Neural cell (in vitro differentiated cells): ENCODE data around the gene ZFP36L2. TPM values are rescaled to one million over a fixed set of nuclear protein-coding genes. Genes with fewer than 3 reads are reported as not detected.

ENCODE experiments used
- H2AFZ ChIP-seq: fragments of 200-600, 300-800 bp; sonication (generic), shearing (Covaris generic); 2 replicates; pipeline ENCODE4 v1.6.0; 2014; ENCODE audit warnings: low read depth, mild to moderate bottlenecking, antibody characterized with exemption, low read length, moderate library complexity
- H3F3A ChIP-seq: fragments of 200-600 bp; shearing (Covaris generic); 2 replicates; pipeline ENCODE4 v1.6.1; 2016; ENCODE audit warnings: mild to moderate bottlenecking, moderate library complexity, mixed read lengths, antibody characterized with exemption, low read length; ENCODE audit not compliant: insufficient read depth, poor library complexity, severe bottlenecking
- H3K27ac ChIP-seq: fragments of 200-600, 300-800 bp; sonication (generic), shearing (Covaris generic); 2 replicates; pipeline ENCODE4 v1.5.1; 2014; ENCODE audit warnings: mild to moderate bottlenecking, low read length, moderate library complexity
- H3K27me3 ChIP-seq: fragments of 300-800, 200-600 bp; sonication (generic), shearing (Covaris generic); 2 replicates; pipeline ENCODE4 v1.6.0; 2014; ENCODE audit warnings: mild to moderate bottlenecking, low read depth, low read length, moderate library complexity; ENCODE audit not compliant: insufficient read depth
- H3K36me3 ChIP-seq: fragments of 300-800, 200-600 bp; sonication (generic), shearing (Covaris generic); 2 replicates; pipeline ENCODE4 v1.5.1; 2014; ENCODE audit warnings: mild to moderate bottlenecking, antibody characterized with exemption, low read length, moderate library complexity; ENCODE audit not compliant: insufficient read depth
- H3K4me2 ChIP-seq: fragments of 300-800, 200-600 bp; sonication (generic), shearing (Covaris generic); 2 replicates; pipeline ENCODE4 v1.6.0; 2014; ENCODE audit warnings: mild to moderate bottlenecking, low read length
- H3K4me3 ChIP-seq: fragments of 300-800, 200-600 bp; sonication (generic), shearing (Covaris generic); 2 replicates; pipeline ENCODE4 v1.5.1; 2014; ENCODE audit warnings: mild to moderate bottlenecking, low read length, moderate library complexity
- H3K79me2 ChIP-seq: fragments of 200-600 bp; shearing (Covaris generic); replicated peaks from 2 replicates; pipeline ENCODE4 v1.6.0; 2014; ENCODE audit warnings: mild to moderate bottlenecking, low read length, moderate library complexity; ENCODE audit not compliant: insufficient read depth
- H3K9ac ChIP-seq: fragments of 300-800, 200-600 bp; sonication (generic), shearing (Covaris generic); 2 replicates; pipeline ENCODE4 v1.6.1; 2016; ENCODE audit warnings: mild to moderate bottlenecking, low read length, mixed read lengths
- H3K9me2 ChIP-seq: fragments of 200-600 bp; shearing (Covaris generic); 2 replicates; pipeline ENCODE4 v1.6.1; 2016; ENCODE audit warnings: mild to moderate bottlenecking, low read length, mixed read lengths; ENCODE audit not compliant: insufficient read depth
- H3K9me3 ChIP-seq: fragments of 200-600, 300-800 bp; sonication (generic), shearing (Covaris generic); 2 replicates; pipeline ENCODE4 v1.6.1; 2016; ENCODE audit warnings: mild to moderate bottlenecking, mixed run types, low read length, moderate library complexity, mixed read lengths
- H4K20me1 ChIP-seq: fragments of 200-600 bp; shearing (Covaris generic); 2 replicates; pipeline ENCODE4 v1.6.1; 2016; ENCODE audit warnings: mild to moderate bottlenecking, mixed run types; ENCODE audit not compliant: insufficient read depth
- EP300 ChIP-seq: fragments of 450-650 bp; conservative IDR thresholded peaks from 2 replicates; pipeline ENCODE4 v1.6.1; 2014; ENCODE audit warnings: antibody characterized with exemption, mild to moderate bottlenecking, moderate library complexity; ENCODE audit not compliant: poor library complexity, severe bottlenecking
- EZH2 ChIP-seq: fragments of 200-600, 300-800 bp; shearing (Covaris generic), sonication (generic); IDR thresholded peaks from 2 replicates; pipeline ENCODE4 v1.6.1; 2014; ENCODE audit warnings: antibody characterized with exemption, low read length, borderline replicate concordance, mild to moderate bottlenecking; ENCODE audit not compliant: insufficient read depth, poor library complexity, severe bottlenecking
- MXI1 ChIP-seq: fragments of 450-650 bp; conservative IDR thresholded peaks from 2 replicates; pipeline ENCODE4 v1.6.1; 2014; ENCODE audit warnings: antibody characterized with exemption, mild to moderate bottlenecking; ENCODE audit not compliant: poor library complexity, severe bottlenecking
- POLR2AphosphoS5 ChIP-seq: IDR thresholded peaks from 2 replicates; pipeline ENCODE4 v1.6.1; 2012
- RAD21 ChIP-seq: fragments of 450-650 bp; conservative IDR thresholded peaks from 2 replicates; pipeline ENCODE4 v1.6.1; 2014; ENCODE audit warnings: antibody characterized with exemption, mild to moderate bottlenecking, moderate library complexity
- SMC3 ChIP-seq: fragments of 450-650 bp; conservative IDR thresholded peaks from 2 replicates; pipeline ENCODE4 v1.6.1; 2014; ENCODE audit warnings: antibody characterized with exemption, mild to moderate bottlenecking, moderate library complexity; ENCODE audit not compliant: poor library complexity
- TAF1 ChIP-seq: IDR thresholded peaks from 2 replicates; pipeline ENCODE4 v1.6.1; 2012; ENCODE audit warnings: low read depth
- polyA plus RNA-seq: library from polyadenylated mRNA; depleted of rRNA; stranded (reverse); fragments of >200 nt; gene quantifications from 2 replicates; pipeline ENCODE4 v1.2.3, GENCODE V29; 2014
- TF ChIP-seq, protein P1 (sequence below): fragments of 450-650 bp; IDR thresholded peaks from 2 replicates; pipeline ENCODE4 v1.5.1; 2014; ENCODE audit warnings: antibody characterized with exemption, mild to moderate bottlenecking, moderate library complexity; ENCODE audit not compliant: poor library complexity, severe bottlenecking
- TF ChIP-seq, protein P2 (sequence below): IDR thresholded peaks from 2 replicates; pipeline ENCODE4 v1.6.1; 2012; ENCODE audit warnings: borderline replicate concordance

Gene ZFP36L2
- polyA plus RNA-seq, 1 donor from 2014 or later = 0.33 TPM

DNA sequence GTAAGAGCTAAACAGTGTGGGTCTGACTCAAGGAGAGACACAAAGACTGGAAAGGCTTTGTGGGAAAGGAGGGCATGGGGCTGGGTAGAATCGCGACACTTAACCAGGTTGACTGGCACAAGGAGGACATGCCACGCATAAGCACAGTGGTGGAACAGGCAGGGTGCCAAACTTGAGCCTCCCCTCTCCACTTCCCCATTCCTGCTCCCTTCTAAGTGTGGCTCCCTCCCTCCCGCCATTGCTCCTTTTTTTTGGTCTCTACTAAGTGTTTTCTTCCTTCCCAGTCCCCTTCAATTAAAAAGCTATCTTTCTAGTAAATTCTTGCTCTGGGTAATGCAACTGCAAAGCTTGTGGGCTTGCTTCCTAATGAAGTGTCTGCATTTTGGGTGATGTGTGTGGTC lies 40.3 kb upstream of the ZFP36L2 start:
- Histone ChIP-seq H3K4me3 (no peak overlapping the region), H3K9me2 (no peaks in the 10 kb centered on the region), H3K79me2 (no peaks in the 10 kb centered on the region), H3K27ac (no peak overlapping the region), H3K9ac (no peak overlapping the region), H4K20me1 (no peaks in the 10 kb centered on the region), H3F3A (no peaks in the 10 kb centered on the region), H3K9me3 (no peaks in the 10 kb centered on the region), H3K36me3 (no peaks in the 10 kb centered on the region), H3K4me2 (no peak overlapping the region), H3K27me3 (no peaks in the 10 kb centered on the region), H2AFZ (no peak overlapping the region)
- TF ChIP-seq TAF1 = no peak
- TF ChIP-seq SMC3 = no peak
- TF ChIP-seq RAD21 = no peak
- no peak for TF ChIP-seq MXI1
- no peak for TF ChIP-seq EZH2
- TF ChIP-seq, protein P1, sequence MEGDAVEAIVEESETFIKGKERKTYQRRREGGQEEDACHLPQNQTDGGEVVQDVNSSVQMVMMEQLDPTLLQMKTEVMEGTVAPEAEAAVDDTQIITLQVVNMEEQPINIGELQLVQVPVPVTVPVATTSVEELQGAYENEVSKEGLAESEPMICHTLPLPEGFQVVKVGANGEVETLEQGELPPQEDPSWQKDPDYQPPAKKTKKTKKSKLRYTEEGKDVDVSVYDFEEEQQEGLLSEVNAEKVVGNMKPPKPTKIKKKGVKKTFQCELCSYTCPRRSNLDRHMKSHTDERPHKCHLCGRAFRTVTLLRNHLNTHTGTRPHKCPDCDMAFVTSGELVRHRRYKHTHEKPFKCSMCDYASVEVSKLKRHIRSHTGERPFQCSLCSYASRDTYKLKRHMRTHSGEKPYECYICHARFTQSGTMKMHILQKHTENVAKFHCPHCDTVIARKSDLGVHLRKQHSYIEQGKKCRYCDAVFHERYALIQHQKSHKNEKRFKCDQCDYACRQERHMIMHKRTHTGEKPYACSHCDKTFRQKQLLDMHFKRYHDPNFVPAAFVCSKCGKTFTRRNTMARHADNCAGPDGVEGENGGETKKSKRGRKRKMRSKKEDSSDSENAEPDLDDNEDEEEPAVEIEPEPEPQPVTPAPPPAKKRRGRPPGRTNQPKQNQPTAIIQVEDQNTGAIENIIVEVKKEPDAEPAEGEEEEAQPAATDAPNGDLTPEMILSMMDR = no peak
- TF ChIP-seq EP300 = no peak

DNA sequence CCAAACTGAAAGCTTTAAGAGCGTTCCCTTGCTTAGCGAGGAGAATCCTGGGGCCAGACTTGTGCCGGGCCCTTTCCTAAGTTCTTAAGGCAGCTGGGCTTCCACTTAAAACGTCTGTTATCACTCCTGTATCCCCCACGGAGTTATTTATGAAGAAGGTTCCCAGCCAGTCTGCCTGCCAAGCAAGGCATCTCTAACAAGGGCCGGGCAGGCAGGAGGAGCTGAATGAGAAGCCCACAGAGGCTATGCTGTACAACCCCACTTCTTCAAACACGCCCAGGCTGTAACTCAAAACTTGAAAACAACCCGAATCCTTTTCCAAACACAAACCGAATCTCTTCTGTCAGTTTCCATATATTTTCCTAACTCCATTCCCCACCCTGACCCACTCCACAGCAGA lies 39.0 kb upstream of the ZFP36L2 start:
- Histone ChIP-seq H3K4me3 (no peak overlapping the region), H3K9ac (no peak overlapping the region), H3K27ac (no peak overlapping the region), H2AFZ (no peak overlapping the region), H3K79me2 (no peaks in the 10 kb centered on the region), H3F3A (no peaks in the 10 kb centered on the region), H3K9me3 (no peaks in the 10 kb centered on the region), H3K9me2 (no peaks in the 10 kb centered on the region), H3K27me3 (no peaks in the 10 kb centered on the region), H3K36me3 (no peaks in the 10 kb centered on the region), H4K20me1 (no peaks in the 10 kb centered on the region), H3K4me2 (no peak overlapping the region)
- TF ChIP-seq, protein P1 = no peak
- TF ChIP-seq MXI1 (no peak), SMC3 (no peak), TAF1 (no peak), POLR2AphosphoS5 (no peak), EZH2 (no peak), EP300 (no peak), RAD21 (no peak)
- TF ChIP-seq, protein P2, sequence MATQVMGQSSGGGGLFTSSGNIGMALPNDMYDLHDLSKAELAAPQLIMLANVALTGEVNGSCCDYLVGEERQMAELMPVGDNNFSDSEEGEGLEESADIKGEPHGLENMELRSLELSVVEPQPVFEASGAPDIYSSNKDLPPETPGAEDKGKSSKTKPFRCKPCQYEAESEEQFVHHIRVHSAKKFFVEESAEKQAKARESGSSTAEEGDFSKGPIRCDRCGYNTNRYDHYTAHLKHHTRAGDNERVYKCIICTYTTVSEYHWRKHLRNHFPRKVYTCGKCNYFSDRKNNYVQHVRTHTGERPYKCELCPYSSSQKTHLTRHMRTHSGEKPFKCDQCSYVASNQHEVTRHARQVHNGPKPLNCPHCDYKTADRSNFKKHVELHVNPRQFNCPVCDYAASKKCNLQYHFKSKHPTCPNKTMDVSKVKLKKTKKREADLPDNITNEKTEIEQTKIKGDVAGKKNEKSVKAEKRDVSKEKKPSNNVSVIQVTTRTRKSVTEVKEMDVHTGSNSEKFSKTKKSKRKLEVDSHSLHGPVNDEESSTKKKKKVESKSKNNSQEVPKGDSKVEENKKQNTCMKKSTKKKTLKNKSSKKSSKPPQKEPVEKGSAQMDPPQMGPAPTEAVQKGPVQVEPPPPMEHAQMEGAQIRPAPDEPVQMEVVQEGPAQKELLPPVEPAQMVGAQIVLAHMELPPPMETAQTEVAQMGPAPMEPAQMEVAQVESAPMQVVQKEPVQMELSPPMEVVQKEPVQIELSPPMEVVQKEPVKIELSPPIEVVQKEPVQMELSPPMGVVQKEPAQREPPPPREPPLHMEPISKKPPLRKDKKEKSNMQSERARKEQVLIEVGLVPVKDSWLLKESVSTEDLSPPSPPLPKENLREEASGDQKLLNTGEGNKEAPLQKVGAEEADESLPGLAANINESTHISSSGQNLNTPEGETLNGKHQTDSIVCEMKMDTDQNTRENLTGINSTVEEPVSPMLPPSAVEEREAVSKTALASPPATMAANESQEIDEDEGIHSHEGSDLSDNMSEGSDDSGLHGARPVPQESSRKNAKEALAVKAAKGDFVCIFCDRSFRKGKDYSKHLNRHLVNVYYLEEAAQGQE = no peak
